HepG2 (cell line): ENCODE results near the gene DDN.

ENCODE experiments used
- ARHGAP35 ChIP-seq: sonication (generic); formaldehyde crosslinking; IDR thresholded peaks from 2 replicates; pipeline ENCODE4 v1.9.0; 2022; ENCODE audit warnings: mild to moderate bottlenecking, inconsistent platforms, moderate library complexity, missing genetic modification reagents, borderline replicate concordance
- CTCF ChIP-seq: sonication (generic); formaldehyde crosslinking; IDR thresholded peaks from 2 replicates; pipeline ENCODE4 v1.5.0; 2020; ENCODE audit warnings: mild to moderate bottlenecking, missing genetic modification reagents, moderate library complexity
- EP300 ChIP-seq, 3 experiments: sonication (generic) in 1 of 3; formaldehyde crosslinking in 1 of 3; IDR thresholded peaks; 2 replicates each; pipeline versions ENCODE4 v1.5.1 to v1.6.1; 2011 to 2020; ENCODE audit warnings: low read depth in 2 of 3, low read length in 2 of 3, borderline replicate concordance in 1 of 3, improper control_type of control experiment in 1 of 3, mild to moderate bottlenecking in 1 of 3, missing genetic modification reagents in 1 of 3, moderate library complexity in 1 of 3
- POLR2A ChIP-seq, 2 experiments: IDR thresholded peaks; 2 replicates each; pipeline ENCODE4 v1.6.1; 2011; ENCODE audit warnings: low read depth in 2 of 2, low read length in 2 of 2, mild to moderate bottlenecking in 1 of 2, moderate library complexity in 1 of 2; ENCODE audit not compliant: insufficient read depth in 1 of 2
- REST ChIP-seq, 2 experiments: IDR thresholded peaks; 2 replicates each; pipeline ENCODE4 v1.6.1; 2011 to 2012; ENCODE audit warnings: low read length in 2 of 2, borderline replicate concordance in 1 of 2, low read depth in 1 of 2, mild to moderate bottlenecking in 1 of 2, moderate library complexity in 1 of 2
- SALL2 ChIP-seq: sonication (generic); formaldehyde crosslinking; IDR thresholded peaks from 2 replicates; pipeline ENCODE4 v1.8.1; 2023; ENCODE audit warnings: mild to moderate bottlenecking, missing genetic modification reagents, inconsistent platforms
- TRIM24 ChIP-seq: sonication (generic); formaldehyde crosslinking; IDR thresholded peaks from 2 replicates; pipeline ENCODE4 v1.8.0; 2022; ENCODE audit warnings: mild to moderate bottlenecking, missing genetic modification reagents
- ZNF281 ChIP-seq: sonication (generic); formaldehyde crosslinking; IDR thresholded peaks from 2 replicates; pipeline ENCODE4 v1.4.0; 2020; ENCODE audit warnings: missing genetic modification reagents, borderline replicate concordance
- ZNF543 ChIP-seq: sonication (generic); formaldehyde crosslinking; IDR thresholded peaks from 2 replicates; pipeline ENCODE4 v1.4.0; 2020; ENCODE audit warnings: mild to moderate bottlenecking, missing genetic modification reagents
- ZNF558 ChIP-seq: sonication (generic); formaldehyde crosslinking; IDR thresholded peaks from 2 replicates; pipeline ENCODE4 v1.9.0; 2022; ENCODE audit warnings: mild to moderate bottlenecking, missing genetic modification reagents, borderline replicate concordance

GRCh38 chr12:49044660-49045059 is 45.5 kb upstream of the DDN start:
- TF ChIP-seq POLR2A (IDR thresholded peaks at IDR 0.05; ENCODE audit: insufficient read depth in 1 of 2, low read depth in 2 of 2, low read length in 2 of 2) (no peak), ARHGAP35 (CRISPR knock-in tag) (no peak), CTCF (CRISPR knock-in tag) (no peak), EP300 (IDR thresholded peaks at IDR 0.05; ENCODE audit: low read depth in 2 of 2, low read length in 2 of 2) (no peak), EP300 (CRISPR knock-in tag; IDR thresholded peaks at IDR 0.05; ENCODE audit: borderline replicate concordance) (no peak), ZNF543 (CRISPR knock-in tag) (no peak), REST (IDR thresholded peaks at IDR 0.05; ENCODE audit: borderline replicate concordance in 1 of 2, low read depth in 1 of 2, low read length in 2 of 2) (no peak), ZNF281 (CRISPR knock-in tag) (no peak), TRIM24 (no peak), ZNF558 (CRISPR knock-in tag) (no peak), SALL2 (CRISPR knock-in tag) (no peak)
